Thyroid gland (tissue), 4 donors: ENCODE results near the gene IQCC. TPM values are rescaled to one million over a fixed set of nuclear protein-coding genes. Genes with fewer than 3 reads are reported as not detected.

Experiments
- DNase-seq, 2 donors: peaks; one replicate each; pipeline ENCODE4 v3.0.0-alpha.2; 2019
- H3K27ac ChIP-seq, 3 donors: fragments of 200-600 bp; sonication (generic); 1 replicate in 2 of 3; 2 replicates in 1 of 3; pipeline ENCODE4 v1.5.1; 2016 to 2019; ENCODE audit warnings: mild to moderate bottlenecking in 1 of 3, moderate library complexity in 1 of 3
- H3K27me3 ChIP-seq: fragments of 200-600 bp; sonication (generic); one replicate; pipeline ENCODE4 v1.5.1; 2019
- H3K36me3 ChIP-seq, 2 donors: fragments of 200-600 bp; sonication (generic); one replicate each; pipeline ENCODE4 v1.5.1; 2016 to 2019
- H3K4me1 ChIP-seq, 2 donors: fragments of 200-600 bp; sonication (generic); one replicate each; pipeline ENCODE4 v1.5.1; 2017 to 2019
- H3K4me3 ChIP-seq, 3 donors: fragments of 200-600 bp; sonication (generic); replicated peaks in 1 of 3; 1 replicate in 2 of 3; 2 replicates in 1 of 3; pipeline ENCODE4 v1.5.1; 2016; ENCODE audit warnings: mild to moderate bottlenecking in 1 of 3
- H3K9me3 ChIP-seq: fragments of 200-600 bp; sonication (generic); one replicate; pipeline ENCODE4 v1.5.1; 2017
- CTCF ChIP-seq, 6 experiments: fragments of 200-600 bp in 3 of 6; fragments of 450-650 bp in 3 of 6; sonication (generic) in 3 of 6; IDR thresholded peaks; one replicate each; pipeline ENCODE4 v1.5.1; 2016 to 2019; ENCODE audit warnings: antibody characterized with exemption in 6 of 6, mild to moderate bottlenecking in 2 of 6, inconsistent platforms in 1 of 6, moderate library complexity in 1 of 6
- POLR2A ChIP-seq, 2 donors: fragments of 450-650 bp; IDR thresholded peaks; one replicate each; pipeline ENCODE4 v1.6.1; 2017; ENCODE audit warnings: antibody characterized with exemption in 2 of 2, mild to moderate bottlenecking in 2 of 2, moderate library complexity in 1 of 2
- WGBS, 2 donors: methylation state at CpG; one replicate each; pipeline ENCODE4 v1.1.5; 2017; 5-methylcytosine and 5-hydroxymethylcytosine counted together
- intact Hi-C: fragments of 100-400 bp; cut with DNase I; formaldehyde crosslinking; loops from one replicate; pipeline ENCODE4 v1.15.1; 2023
- total RNA-seq, 4 donors: library from RNA; depleted of rRNA; stranded (reverse); fragments of >200 nt; gene quantifications; one replicate each; pipeline ENCODE4 v1.2.3, GENCODE V29; 2016

IQCC gene
- total RNA-seq, 4 donors from 2014 or later: 5.4 to 8.4 (median 6.7) TPM

- 95 to 97% methylated on average over 1 of the region's 1 CpG for WGBS, 2 donors
- Histone ChIP-seq H3K27ac (no peak overlapping the region), H3K4me3 (no peak overlapping the region), H3K27me3 (no peaks in the 10 kb centered on the region), H3K4me1 (no peaks in the 10 kb centered on the region), H3K36me3 (peaks cover 37 to 47% of the 10 kb centered on the region in 2 donors), H3K9me3 (no peaks in the 10 kb centered on the region)
- intact Hi-C loops: no loop called here
- no peak for DNase-seq
- TF ChIP-seq CTCF (IDR thresholded peaks at IDR 0.05) (no peak), POLR2A (IDR thresholded peaks at IDR 0.05) (no peak)
These were observed 32.7 kb upstream of the IQCC start for GRCh38 chr1:32172621-32173245.

- WGBS, 2 donors: 80 to 84% methylated on average over 7 of the region's 7 CpGs
- H3K27ac ChIP-seq: peak overlapping the region; percentile 81 to 94 (median 87)
- DNase-seq: no peak
These were observed 26.9 kb upstream of the IQCC start for GRCh38 chr1:32178380-32179192.

GRCh38 chr1:32179193-32179442, 26.4 kb upstream of the IQCC start:
- H3K27ac ChIP-seq: peak overlapping the region; percentile 81 to 94 (median 87)

More at GRCh38 chr1:32178380-32179192, 26.9 kb upstream of the IQCC start:
- no peaks in the 10 kb centered on the region for H3K9me3 ChIP-seq
- intact Hi-C loops: no loop called here
- TF ChIP-seq POLR2A (IDR thresholded peaks at IDR 0.05) (no peak), CTCF (IDR thresholded peaks at IDR 0.05) (no peak)
- peak overlapping the region in 1 of 3 donors; percentile 49 for H3K4me3 ChIP-seq
- H3K27me3 ChIP-seq: no peaks in the 10 kb centered on the region
- H3K36me3 ChIP-seq: peaks cover 0 to 7% of the 10 kb centered on the region in 2 donors
- peaks cover 18 to 31% of the 10 kb centered on the region in 2 donors for H3K4me1 ChIP-seq

GRCh38 chr1:32179443-32180185, 25.9 kb upstream of the IQCC start, which contains the start of gene TXLNA:
TXLNA (plus strand) TSS chr1:32179675; CDS start chr1:32180346, 671 bp downstream.
- H3K36me3 ChIP-seq: peaks cover 7 to 9% of the 10 kb centered on the region in 2 donors
- H3K4me1 ChIP-seq: peaks cover 18 to 38% of the 10 kb centered on the region in 2 donors
- intact Hi-C loops: no loop called here
- H3K4me3 ChIP-seq: peak within 1 kb of the TSS; percentile 2 to 49 (median 21)
- peak within 1 kb of the TSS; percentile 81 to 94 (median 87) for H3K27ac ChIP-seq
- H3K27me3 ChIP-seq: no peaks in the 10 kb centered on the region
- TF ChIP-seq CTCF (IDR thresholded peaks at IDR 0.05): peak in 1 of 6 experiments; percentile 26
- peak in 1 of 2 donors; percentile 70 for TF ChIP-seq POLR2A (IDR thresholded peaks at IDR 0.05)
- 1 to 5% methylated on average over 7 to 42 of the region's 79 CpGs for WGBS, 2 donors
- H3K9me3 ChIP-seq: no peaks in the 10 kb centered on the region
- DNase-seq: peak; percentile 94 to 96

More at GRCh38 chr1:32179193-32179442, 26.4 kb upstream of the IQCC start:
- Histone ChIP-seq H3K9me3 (no peaks in the 10 kb centered on the region), H3K36me3 (peaks cover 2 to 7% of the 10 kb centered on the region in 2 donors), H3K4me1 (peaks cover 18 to 33% of the 10 kb centered on the region in 2 donors), H3K27me3 (no peaks in the 10 kb centered on the region), H3K4me3 (peak overlapping the region in 1 of 3 donors; percentile 49)
- 11% methylated on average over 7 of the region's 7 CpGs for WGBS, 2 donors
- no peak for TF ChIP-seq POLR2A (IDR thresholded peaks at IDR 0.05)
- TF ChIP-seq CTCF (IDR thresholded peaks at IDR 0.05): no peak
- intact Hi-C loops: no loop called here
- no peak for DNase-seq
